Stimulated activated CD4-positive, alpha-beta T cell treated with anti-CD3 and anti-CD28 coated beads, Interleukin-2, amount 100 ng/mL, for 4 hours (primary cell): ENCODE measurements around the gene DGKH.

Experiments
- DNase-seq: peaks from one replicate; pipeline ENCODE4 v3.0.0-alpha.2; 2020; ENCODE audit warnings: low read depth

Gene DGKH, protein sequence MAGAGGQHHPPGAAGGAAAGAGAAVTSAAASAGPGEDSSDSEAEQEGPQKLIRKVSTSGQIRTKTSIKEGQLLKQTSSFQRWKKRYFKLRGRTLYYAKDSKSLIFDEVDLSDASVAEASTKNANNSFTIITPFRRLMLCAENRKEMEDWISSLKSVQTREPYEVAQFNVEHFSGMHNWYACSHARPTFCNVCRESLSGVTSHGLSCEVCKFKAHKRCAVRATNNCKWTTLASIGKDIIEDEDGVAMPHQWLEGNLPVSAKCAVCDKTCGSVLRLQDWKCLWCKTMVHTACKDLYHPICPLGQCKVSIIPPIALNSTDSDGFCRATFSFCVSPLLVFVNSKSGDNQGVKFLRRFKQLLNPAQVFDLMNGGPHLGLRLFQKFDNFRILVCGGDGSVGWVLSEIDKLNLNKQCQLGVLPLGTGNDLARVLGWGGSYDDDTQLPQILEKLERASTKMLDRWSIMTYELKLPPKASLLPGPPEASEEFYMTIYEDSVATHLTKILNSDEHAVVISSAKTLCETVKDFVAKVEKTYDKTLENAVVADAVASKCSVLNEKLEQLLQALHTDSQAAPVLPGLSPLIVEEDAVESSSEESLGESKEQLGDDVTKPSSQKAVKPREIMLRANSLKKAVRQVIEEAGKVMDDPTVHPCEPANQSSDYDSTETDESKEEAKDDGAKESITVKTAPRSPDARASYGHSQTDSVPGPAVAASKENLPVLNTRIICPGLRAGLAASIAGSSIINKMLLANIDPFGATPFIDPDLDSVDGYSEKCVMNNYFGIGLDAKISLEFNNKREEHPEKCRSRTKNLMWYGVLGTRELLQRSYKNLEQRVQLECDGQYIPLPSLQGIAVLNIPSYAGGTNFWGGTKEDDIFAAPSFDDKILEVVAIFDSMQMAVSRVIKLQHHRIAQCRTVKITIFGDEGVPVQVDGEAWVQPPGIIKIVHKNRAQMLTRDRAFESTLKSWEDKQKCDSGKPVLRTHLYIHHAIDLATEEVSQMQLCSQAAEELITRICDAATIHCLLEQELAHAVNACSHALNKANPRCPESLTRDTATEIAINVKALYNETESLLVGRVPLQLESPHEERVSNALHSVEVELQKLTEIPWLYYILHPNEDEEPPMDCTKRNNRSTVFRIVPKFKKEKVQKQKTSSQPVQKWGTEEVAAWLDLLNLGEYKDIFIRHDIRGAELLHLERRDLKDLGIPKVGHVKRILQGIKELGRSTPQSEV

DNA sequence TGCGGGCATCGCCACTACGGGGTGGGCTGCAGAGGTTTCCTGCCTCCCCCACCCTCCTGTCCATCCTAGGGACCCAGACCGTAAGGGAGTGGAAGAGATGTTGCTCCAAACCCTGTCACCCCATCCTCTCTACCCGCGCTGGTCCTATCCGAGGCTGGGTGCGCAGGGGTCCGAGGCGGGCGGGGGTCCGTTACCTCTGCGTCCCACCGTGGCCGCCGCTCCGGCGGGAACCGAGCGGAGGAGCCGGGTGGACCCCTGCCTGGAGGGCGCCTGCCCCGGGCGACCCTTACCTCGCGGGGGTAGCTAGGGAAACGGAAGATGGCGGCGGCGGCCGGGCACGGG, at the start of gene DGKH:
TSS of gene DGKH (plus strand) at position 307 of the 342 bp plus-strand sequence. CDS start 126 bp downstream, outside the sequence.
- DNase-seq = no peak

DNA sequence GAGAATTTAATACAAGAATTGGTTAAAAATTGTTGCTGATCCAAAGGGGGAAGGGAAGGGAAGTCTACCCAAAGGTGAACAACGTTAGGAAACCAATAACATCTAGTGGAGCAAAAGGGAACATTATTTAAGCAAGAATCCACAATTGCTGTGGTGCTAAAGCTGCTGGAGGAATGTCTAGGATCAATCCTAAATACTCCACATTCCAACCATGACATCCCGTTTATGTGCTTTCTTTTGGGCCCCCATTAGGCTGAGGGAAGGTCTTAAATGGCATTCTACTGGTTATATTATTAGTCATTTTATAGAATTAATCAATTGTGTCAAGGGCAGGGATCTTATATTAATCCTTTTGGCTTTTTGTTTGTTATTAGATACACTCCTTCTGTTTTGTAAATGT, 47.6 kb upstream of the DGKH start:
- DNase-seq = no peak

DNA sequence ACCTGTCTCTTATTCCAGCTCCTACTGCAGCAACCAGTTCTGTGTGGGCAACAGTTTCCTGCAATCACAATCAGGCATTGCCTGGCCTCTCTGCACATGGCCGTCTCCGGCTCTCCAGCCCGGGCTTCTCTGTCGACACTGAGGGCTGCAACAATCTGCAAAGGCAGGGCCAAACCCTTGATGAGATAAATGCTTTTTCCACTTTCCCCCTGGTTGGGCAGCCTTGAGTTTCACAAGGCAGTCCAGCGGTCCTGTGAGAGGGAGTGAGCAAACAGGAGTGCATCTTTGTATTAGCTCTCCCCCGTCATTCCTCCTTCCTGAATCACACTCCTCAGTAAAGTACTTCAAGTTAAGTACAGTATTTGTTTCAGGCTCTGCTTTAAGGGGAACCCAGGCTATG, 46.9 kb upstream of the DGKH start:
- DNase-seq = no peak

DNA sequence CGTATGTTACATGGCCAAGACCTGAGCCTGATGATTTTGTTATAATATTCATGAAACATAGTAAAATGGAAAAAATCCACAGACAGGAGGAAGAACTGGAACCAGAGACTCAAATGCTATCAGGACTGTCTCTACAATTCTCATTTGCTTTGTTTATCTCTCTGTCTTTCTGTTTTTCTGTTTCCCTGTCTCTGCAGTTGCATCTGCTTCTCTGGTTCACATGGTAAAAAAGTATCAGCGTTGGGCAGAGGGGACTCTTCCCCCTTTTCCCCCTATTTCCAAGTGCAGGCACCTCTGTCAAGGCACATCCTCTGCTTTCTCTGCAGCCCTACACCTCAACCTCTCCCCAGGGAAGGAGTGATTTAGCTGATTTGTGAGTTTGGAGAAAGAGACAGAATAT, 46.4 kb upstream of the DGKH start:
- no peak for DNase-seq

DNA sequence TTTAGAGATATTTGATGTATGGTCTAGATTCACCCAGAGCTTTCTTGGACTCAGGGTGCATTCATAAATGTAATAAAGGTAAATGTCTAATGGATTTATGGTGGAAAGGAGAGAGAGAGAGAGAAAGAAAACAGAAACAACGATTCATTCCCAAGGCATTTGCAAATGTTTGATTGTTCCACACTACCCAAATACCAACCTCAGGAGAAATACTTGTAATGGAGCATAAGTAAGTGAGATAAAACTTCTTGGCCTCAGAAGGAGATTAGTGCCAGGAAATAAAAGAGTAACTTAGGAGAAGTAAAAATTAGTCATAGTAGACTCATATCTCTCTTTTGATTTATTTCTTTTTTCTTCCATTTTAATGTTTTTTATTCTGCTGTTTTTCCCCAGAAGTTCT, 40.6 kb upstream of the DGKH start:
- DNase-seq = no peak

DNA sequence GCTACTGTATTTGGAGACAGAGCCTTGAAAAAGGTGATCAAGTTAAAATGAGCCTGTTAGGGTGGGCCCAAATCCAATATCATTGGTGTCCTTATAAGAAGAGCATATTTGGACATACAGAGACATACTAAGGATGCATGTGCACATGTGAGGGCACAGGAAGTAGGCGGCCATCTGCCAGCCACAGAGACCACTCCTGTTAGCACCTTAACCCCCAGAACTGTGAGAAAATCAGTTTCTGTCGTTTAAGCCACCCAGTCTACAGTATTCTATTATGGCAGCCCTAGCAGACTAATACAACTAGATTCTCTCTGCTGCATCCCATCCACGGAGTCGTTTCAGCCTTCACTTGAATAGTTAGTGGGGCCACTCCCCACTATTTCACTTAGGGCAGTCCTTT, 39.4 kb upstream of the DGKH start:
- no peak for DNase-seq

DNA sequence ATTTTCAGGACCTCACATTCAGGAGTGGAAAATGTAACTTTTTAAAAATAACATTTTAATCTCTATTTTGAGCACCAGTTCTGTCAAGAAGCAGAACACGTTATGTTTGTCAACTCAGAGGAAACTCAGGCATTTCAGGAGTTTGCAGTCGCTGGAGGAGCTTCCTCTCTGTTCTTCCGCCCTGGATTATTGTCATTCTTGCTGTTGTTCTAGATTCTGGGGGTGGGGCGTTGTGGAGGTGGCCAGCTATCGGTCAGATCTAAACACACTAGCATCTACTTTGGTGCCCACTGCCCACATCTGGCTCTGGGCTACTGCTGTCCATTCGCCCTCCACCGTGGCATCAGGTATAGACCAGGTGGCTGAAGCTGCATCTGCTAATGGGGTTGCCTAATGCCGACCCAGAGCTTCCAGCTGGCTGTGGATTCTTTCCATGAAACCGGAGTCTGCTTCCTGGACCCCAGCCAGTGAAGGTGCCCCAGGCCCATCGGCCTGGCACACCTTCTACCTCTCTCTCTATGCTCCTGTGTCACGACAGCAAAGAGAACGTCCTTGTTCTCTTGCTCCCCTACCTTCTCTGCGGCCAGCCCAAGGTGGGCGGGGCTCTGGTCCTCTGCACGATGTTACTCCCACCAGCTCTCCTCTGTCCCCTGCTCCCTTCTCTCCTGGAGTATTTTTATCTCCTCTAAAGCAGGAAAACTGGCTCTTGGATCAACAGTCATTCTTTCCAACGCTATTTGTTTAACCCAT, 36.7 kb upstream of the DGKH start:
- no peak for DNase-seq

DNA sequence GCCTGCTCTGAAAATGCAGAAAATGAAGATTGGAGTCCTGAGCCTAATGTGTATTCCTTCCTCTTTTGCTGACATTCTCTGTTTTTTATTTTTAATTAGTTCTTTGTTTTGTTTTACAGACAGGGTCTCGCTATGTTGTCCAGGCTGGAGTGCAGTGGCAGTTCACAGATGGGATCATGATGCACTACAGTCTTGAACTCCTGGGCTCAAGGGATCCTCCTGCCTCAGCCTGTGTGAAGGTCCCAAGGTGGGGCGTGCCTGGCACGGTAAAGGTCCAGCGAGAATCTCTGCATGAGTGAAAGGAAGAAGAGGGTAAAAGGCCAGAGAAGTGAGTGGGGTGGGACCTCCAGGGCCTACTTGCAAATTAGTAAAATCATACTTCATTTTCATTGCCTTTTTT, 34.3 kb upstream of the DGKH start:
- DNase-seq = no peak

DNA sequence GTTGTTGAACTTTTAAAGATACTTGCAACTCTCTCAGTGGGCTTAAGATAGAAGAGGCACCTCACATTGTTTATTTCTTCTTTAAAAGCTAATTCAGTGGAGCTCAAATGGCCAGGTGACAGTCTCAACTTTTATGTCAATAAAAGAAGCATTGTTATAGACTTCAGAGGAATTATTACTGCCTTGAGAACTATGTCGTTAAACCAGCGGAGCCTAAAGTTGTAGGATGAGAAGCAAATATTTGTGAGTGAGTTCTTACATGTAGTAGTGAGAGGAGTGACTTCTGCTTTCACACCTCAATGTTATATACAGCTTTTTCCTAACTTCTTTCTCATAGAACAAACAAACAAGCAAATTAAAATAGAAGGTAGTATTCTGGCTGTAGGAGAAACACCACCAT, 31.2 kb upstream of the DGKH start:
- DNase-seq = no peak

DNA sequence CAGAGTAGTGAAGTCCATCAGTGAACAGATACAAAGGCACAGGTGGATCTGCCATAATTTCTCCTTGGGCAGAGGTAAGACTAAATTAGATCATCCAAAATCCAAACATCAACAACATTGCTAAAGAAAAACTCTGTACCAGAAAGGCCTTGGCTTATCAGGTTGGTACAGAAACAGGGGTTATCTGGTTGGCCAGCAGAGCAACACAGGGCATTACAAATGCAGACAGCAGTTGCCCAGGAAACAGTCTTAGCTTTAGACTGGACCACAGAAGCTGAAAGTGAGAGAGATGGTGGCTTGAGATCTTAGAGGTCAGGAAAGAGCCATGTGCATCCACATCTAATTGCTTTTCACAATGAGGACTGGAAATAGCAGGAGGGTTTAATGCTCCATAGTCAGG, 26.6 kb upstream of the DGKH start:
- DNase-seq = no peak

DNA sequence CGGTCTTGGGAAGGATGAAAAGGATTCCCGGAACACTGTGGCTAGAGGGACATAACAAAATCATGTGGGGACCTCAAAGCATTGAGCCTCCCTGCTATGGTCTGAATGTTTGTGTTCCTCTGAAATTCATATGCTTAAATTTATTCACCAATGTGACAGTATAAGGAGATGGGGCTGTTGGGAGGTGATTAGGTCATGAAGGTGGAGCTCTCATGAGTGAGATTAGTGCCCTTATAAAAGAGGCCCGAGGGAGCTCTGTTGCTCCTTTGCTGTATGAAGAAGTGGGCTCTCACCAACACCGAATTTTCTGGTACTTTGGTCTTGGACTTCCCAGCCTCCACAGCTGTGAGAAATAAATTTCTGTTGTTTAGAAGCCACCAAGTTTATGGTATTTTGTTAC, 26.1 kb upstream of the DGKH start:
- DNase-seq = no peak

DNA sequence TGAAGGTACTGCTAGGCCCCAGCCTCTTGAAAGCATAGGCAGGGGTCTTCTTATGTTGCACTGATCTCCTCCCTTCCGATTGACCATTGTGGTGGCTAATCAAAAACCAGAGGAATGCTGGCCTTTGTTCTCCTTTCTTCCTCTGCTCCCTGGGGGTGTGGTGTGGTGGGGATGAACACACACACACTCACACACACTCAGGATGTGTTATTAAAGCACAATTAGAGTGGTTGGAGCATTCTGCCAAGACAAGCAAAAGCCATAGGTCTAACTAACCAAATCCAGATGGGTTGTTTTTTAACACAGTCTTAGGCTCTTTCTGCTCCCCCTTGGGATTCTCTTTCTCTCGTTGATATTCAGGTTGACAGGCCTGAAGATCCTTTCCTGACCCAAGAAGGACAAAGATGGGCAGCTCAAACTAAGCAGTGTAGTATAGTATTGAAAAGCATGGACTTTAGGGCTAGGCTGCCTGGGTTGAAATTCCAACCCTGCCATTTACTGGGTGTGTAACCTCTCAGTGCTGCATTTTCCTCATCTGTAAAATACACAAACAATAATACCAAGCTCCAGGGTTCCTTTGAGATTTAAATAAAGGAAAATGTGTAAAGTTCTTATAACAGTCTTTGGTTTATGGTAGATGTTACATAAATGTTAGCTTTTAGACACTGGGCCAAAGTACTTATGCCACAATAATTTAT, 25.5 kb upstream of the DGKH start:
- no peak for DNase-seq

DNA sequence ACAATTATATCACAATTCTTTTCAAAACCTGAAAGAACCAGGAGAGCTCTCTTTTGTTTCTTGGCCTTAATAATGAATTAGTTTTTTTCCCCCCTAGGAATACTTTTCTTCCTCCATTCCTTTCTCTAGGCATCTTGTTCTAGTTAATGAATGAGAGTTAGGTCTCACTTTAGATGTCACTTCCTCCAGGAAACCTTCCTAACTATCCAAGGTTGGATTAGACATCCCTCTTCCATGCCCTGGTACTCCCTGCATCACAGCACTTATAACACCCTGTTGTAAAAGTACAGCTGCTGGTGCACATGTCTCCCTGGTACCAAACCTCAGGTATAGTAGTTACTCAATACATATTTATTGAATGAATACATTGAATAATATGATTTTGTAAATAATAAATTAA, 21.2 kb upstream of the DGKH start:
- DNase-seq = no peak

DNA sequence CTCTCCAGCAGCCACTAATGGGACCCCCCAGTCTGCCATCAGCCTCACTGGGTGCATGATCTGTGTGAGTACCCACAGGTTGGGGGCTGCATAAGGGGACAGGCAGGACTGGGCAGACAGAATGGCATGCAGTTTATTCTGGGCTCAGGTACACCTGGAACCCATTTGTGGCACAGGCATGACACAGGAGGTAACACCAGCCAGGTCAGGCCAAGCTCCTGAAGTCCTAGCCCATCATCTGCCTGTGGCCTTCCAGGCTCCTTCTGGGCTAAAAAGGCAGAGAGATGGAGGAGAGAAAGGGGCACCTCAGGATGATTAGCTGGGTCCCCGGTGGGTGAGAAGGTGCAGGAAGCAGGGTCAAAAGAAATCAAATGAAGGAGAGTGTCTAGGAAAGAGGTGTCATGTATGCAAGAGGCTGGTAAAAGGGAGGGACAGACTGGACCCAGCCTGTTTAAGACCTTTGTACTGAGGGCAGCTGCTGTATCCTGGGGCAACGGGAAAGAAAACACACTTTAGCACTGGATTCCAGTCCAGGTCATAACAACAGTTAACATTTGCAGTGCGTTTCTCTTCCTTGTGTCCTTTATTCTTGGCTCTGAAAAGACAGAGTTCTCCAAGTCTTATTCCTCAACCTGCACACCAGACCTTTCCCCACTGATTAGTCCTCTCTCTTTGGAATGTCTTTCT, 20.2 kb upstream of the DGKH start:
- no peak for DNase-seq

DNA sequence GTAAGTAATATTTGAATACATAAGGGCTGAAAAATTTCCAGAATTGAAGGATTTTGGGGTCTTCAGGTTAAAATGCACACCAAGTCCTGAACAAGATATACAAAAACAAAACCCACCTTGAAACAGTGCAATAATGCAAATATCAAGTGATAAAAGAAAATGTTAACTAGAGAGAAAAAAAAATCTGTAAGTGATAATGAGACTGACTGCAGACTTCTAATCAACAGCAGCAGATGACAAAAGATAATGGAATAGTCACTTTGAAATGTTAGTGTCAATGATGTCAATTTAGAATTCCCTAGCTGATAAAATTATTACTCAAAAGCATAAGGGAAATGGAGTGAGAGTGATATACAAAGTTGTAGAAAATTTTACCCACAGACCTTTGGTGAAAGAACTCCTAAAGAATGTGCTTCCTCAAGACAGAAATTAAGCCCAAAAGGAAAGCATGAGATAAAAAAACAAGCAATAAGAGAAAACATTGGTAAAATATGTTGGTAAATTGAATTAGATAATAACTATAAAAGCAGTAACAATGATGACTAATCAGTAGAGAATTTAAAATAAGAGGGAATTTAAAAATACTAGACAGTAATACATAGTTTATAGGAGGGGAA, 12.4 kb upstream of the DGKH start:
- DNase-seq = no peak

DNA sequence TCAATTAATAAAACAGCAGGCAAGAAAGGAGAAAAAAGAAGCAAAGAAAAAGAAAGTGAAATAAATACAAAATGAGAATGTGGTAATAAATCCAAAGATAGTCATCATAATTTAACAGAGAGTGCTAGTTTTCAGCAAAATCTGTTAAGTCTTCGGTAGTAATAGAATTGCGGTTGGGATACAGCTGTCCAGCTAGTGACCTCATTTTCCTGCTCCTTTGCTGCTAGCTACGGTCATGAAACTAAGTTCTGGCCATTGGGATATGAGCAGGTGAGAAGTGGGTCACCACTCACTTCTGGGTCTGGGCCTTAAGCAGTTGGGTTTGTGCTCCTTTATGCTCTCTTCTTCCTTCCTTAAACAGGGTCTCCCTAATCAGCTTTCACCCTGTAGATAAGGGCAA, 11.7 kb upstream of the DGKH start:
- no peak for DNase-seq

DNA sequence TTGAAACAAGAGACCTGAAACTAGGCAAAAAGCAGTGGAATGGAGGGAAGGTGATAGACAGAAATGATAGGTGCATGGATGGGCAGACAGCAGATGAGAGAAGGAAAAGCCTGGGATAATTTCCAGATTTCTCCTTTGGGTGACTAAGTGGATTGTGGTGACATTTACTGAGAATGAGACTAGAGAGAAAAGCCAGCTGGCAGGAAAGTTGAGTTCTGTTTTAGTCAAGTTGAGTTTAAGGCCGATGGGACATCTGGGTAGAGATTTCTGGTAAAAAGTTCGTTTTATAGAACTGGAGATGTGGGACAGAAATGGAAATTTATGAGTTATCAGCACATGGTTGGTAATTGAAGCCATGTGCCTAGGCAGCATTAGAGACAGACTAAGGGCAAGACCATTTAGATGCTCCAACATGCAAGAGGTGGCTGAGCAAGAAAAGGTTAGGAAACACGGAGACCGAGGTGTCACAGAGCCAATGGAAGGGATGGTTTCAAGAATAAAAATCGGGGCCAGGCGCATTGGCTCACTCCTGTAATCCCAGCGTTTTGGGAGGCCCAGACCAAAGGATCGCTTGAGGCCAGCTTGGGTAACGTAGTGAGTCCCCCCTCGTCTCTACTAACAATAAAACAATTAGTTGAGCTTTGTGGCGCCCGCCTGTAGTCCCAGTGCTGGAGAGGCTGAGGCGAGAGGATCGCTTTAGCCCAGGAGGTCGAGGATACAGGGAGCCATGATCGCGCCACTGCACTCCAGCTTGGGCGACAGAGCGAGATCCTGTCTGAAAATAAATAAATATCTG, 9.6 kb upstream of the DGKH start:
- DNase-seq = no peak

DNA sequence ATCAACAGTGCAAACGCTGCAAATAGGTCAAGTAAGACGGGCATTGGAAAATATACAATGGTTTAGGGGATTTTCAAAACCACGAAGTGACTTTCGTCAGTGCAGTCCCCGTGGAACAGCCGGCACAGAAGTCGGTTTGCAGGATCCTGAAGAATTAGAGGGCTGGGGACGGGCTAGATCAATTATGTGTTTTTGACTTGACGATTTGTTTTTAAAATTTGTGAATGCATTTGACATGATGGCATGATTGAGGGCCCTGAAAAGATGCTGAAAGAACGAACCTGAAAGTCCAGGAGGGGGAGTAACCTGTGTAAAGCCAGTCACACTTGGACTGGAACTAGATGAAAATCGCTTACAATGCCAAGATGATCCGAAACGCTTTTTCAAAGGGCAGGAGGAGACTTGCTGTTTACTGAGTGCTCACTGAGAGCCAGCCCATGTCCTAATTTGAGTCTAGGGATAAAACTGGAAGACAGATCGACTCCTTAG, 8.9 kb upstream of the DGKH start:
- no peak for DNase-seq
